ENCODE data around the gene HP1BP3.

Gene HP1BP3

GRCh38 chr1:20770314-20771087, 16.6 kb downstream of the HP1BP3 start:
- no peak for DNase-seq (ENCODE audit: low spot score)

- DNase-seq (ENCODE audit: low spot score) = no peak
These were observed 19.8 kb downstream of the HP1BP3 start for GRCh38 chr1:20767271-20767670.

GRCh38 chr1:20763417-20763816, 23.7 kb downstream of the HP1BP3 start:
- DNase-seq (ENCODE audit: low spot score) = no peak

- no peak for DNase-seq (ENCODE audit: low spot score)
These were observed 26.8 kb downstream of the HP1BP3 start for GRCh38 chr1:20760322-20760721.

GRCh38 chr1:20753589-20753988, 33.5 kb downstream of the HP1BP3 start:
- DNase-seq (ENCODE audit: low spot score) = no peak

- no peak for DNase-seq (ENCODE audit: low spot score)
These were observed 35.6 kb downstream of the HP1BP3 start for GRCh38 chr1:20751462-20751990.

- no peak for DNase-seq (ENCODE audit: low spot score)
These were observed 44.4 kb downstream of the HP1BP3 start for GRCh38 chr1:20742671-20743070.

- DNase-seq (ENCODE audit: low spot score) = no peak
These were observed 46.3 kb downstream of the HP1BP3 start for GRCh38 chr1:20740781-20741180.

GRCh38 chr1:20739225-20739624, 47.9 kb downstream of the HP1BP3 start:
- no peak for DNase-seq (ENCODE audit: low spot score)

GRCh38 chr1:20735581-20736111, 51.5 kb downstream of the HP1BP3 start:
- DNase-seq (ENCODE audit: low spot score) = no peak

- no peak for DNase-seq (ENCODE audit: low spot score)
These were observed 53.6 kb downstream of the HP1BP3 start for GRCh38 chr1:20733360-20733975.

- peak; percentile 72 for DNase-seq (ENCODE audit: low spot score)
These were observed 54.3 kb downstream of the HP1BP3 start, which contains the start of gene SH2D5 for GRCh38 chr1:20732588-20733359. Gene SH2D5, minus strand, starts transcription at chr1:20732703. Its CDS starts 4,659 bp downstream, at chr1:20728044.

GRCh38 chr1:20732071-20732587, 55.0 kb downstream of the HP1BP3 start:
- peak; percentile 80 for DNase-seq (ENCODE audit: low spot score)

- no peak for DNase-seq (ENCODE audit: low spot score)
These were observed 55.8 kb downstream of the HP1BP3 start for GRCh38 chr1:20731057-20731991.

- DNase-seq (ENCODE audit: low spot score) = peak; percentile 29
These were observed 56.4 kb downstream of the HP1BP3 start for GRCh38 chr1:20730690-20731056.

- no peak for DNase-seq (ENCODE audit: low spot score)
These were observed 57.0 kb downstream of the HP1BP3 start for GRCh38 chr1:20729990-20730689.

GRCh38 chr1:20729155-20729931, 57.8 kb downstream of the HP1BP3 start:
- DNase-seq (ENCODE audit: low spot score) = no peak

- no peak for DNase-seq (ENCODE audit: low spot score)
These were observed 58.5 kb downstream of the HP1BP3 start for GRCh38 chr1:20728371-20729154.
